HG03097 (cell line): ENCODE data around the gene AP2B1.
"Not testable (repeated sequence)": the region's sequence is repeated elsewhere in the genome, so short reads cannot be mapped to it uniquely, and the experiment has no call there.

Source experiments
- ATAC-seq: cut with Tn5 transposase; IDR thresholded peaks from one replicate; pipeline ENCODE4 v1.9.1; 2021; ENCODE audit not compliant: unreplicated experiment, low FRiP score

Gene AP2B1

GRCh38 chr17:35692512-35693210, 105.5 kb downstream of the AP2B1 start:
- no peak for ATAC-seq

GRCh38 chr17:35693662-35694061, 106.5 kb downstream of the AP2B1 start:
- ATAC-seq, result no peak

GRCh38 chr17:35694906-35695305, 107.8 kb downstream of the AP2B1 start:
- ATAC-seq, result no peak

- no peak for ATAC-seq
Observed at GRCh38 chr17:35695613-35696012, 108.5 kb downstream of the AP2B1 start.

GRCh38 chr17:35698800-35699199, 111.7 kb downstream of the AP2B1 start:
- ATAC-seq, result no peak

GRCh38 chr17:35700150-35700549, 113.0 kb downstream of the AP2B1 start:
- ATAC-seq, result no peak

GRCh38 chr17:35701491-35701890, 114.4 kb downstream of the AP2B1 start:
- no peak for ATAC-seq

GRCh38 chr17:35703308-35703707, 116.2 kb downstream of the AP2B1 start:
- ATAC-seq, result not testable (repeated sequence)

- no peak for ATAC-seq
Observed at GRCh38 chr17:35705230-35705629, 118.1 kb downstream of the AP2B1 start.

- no peak for ATAC-seq
Observed at GRCh38 chr17:35705705-35706104, 118.6 kb downstream of the AP2B1 start.

GRCh38 chr17:35708149-35708548, 121.0 kb downstream of the AP2B1 start:
- no peak for ATAC-seq

- ATAC-seq, result no peak
Observed at GRCh38 chr17:35708951-35709350, 121.8 kb downstream of the AP2B1 start.

- ATAC-seq, result no peak
Observed at GRCh38 chr17:35709874-35710273, 122.8 kb downstream of the AP2B1 start.

GRCh38 chr17:35710950-35711349, 123.8 kb downstream of the AP2B1 start:
- ATAC-seq, result no peak

- ATAC-seq, result no peak
Observed at GRCh38 chr17:35713069-35713728, 126.1 kb downstream of the AP2B1 start.

GRCh38 chr17:35714988-35715387, 127.9 kb downstream of the AP2B1 start:
- no peak for ATAC-seq

- no peak for ATAC-seq
Observed at GRCh38 chr17:35715416-35715815, 128.3 kb downstream of the AP2B1 start.

- ATAC-seq, result no peak
Observed at GRCh38 chr17:35716173-35716572, 129.1 kb downstream of the AP2B1 start.

- no peak for ATAC-seq
Observed at GRCh38 chr17:35716897-35717465, 129.9 kb downstream of the AP2B1 start.

GRCh38 chr17:35717475-35717874, 130.4 kb downstream of the AP2B1 start:
- ATAC-seq, result no peak

GRCh38 chr17:35723735-35724134, 136.6 kb downstream of the AP2B1 start:
- ATAC-seq, result no peak

GRCh38 chr17:35725058-35725457, 137.9 kb downstream of the AP2B1 start:
- no peak for ATAC-seq
